IPS DF 6.9 (cell line): ENCODE measurements around the gene SPPL2B.
"Not testable (repeated sequence)": the region's sequence is repeated elsewhere in the genome, so short reads cannot be mapped to it uniquely, and the experiment has no call there.

Source experiments
- DNase-seq: peaks from one replicate; pipeline ENCODE4 v3.0.0-alpha.2; 2013; ENCODE audit warnings: low read depth, low spot score
- H3K27ac ChIP-seq: one replicate; pipeline ENCODE4 v1.5.1; 2013; ENCODE audit warnings: low read length, control low read depth
- H3K27me3 ChIP-seq: 2 replicates; pipeline ENCODE4 v1.6.1; 2013; ENCODE audit warnings: mild to moderate bottlenecking, low read length; ENCODE audit not compliant: control insufficient read depth, insufficient read depth
- H3K36me3 ChIP-seq: 2 replicates; pipeline ENCODE4 v1.6.1; 2013; ENCODE audit warnings: low read length; ENCODE audit not compliant: control insufficient read depth, insufficient read depth
- H3K4me1 ChIP-seq: 2 replicates; pipeline ENCODE4 v1.6.1; 2013; ENCODE audit warnings: low read length; ENCODE audit not compliant: control insufficient read depth, insufficient read depth
- H3K4me3 ChIP-seq: 2 replicates; pipeline ENCODE4 v1.5.1; 2013; ENCODE audit warnings: mild to moderate bottlenecking, low read length
- H3K9me3 ChIP-seq: 2 replicates; pipeline ENCODE4 v1.6.1; 2013; ENCODE audit warnings: low read length, inconsistent platforms; ENCODE audit not compliant: control insufficient read depth, insufficient read depth
- WGBS: extraction: QIAGEN DNeasy Blood & Tissue Kit; methylation state at CpG from one replicate; pipeline ENCODE4 v1.1.7; 2013; ENCODE audit warnings: mixed read lengths, missing lambda C conversion rate; ENCODE audit not compliant: insufficient read length, insufficient coverage; 5-methylcytosine and 5-hydroxymethylcytosine counted together

SPPL2B gene

GRCh38 chr19:2345076-2345475 lies 16.6 kb downstream of the SPPL2B start:
- Histone ChIP-seq H3K27me3 (no peaks in the 10 kb centered on the region), H3K4me1 (no peaks in the 10 kb centered on the region), H3K4me3 (no peak overlapping the region), H3K36me3 (peaks cover 13% of the 10 kb centered on the region), H3K9me3 (no peaks in the 10 kb centered on the region), H3K27ac (no peak overlapping the region)
- 100% methylated on average over 1 of the region's 17 CpGs for WGBS
- no peak for DNase-seq

DNA sequence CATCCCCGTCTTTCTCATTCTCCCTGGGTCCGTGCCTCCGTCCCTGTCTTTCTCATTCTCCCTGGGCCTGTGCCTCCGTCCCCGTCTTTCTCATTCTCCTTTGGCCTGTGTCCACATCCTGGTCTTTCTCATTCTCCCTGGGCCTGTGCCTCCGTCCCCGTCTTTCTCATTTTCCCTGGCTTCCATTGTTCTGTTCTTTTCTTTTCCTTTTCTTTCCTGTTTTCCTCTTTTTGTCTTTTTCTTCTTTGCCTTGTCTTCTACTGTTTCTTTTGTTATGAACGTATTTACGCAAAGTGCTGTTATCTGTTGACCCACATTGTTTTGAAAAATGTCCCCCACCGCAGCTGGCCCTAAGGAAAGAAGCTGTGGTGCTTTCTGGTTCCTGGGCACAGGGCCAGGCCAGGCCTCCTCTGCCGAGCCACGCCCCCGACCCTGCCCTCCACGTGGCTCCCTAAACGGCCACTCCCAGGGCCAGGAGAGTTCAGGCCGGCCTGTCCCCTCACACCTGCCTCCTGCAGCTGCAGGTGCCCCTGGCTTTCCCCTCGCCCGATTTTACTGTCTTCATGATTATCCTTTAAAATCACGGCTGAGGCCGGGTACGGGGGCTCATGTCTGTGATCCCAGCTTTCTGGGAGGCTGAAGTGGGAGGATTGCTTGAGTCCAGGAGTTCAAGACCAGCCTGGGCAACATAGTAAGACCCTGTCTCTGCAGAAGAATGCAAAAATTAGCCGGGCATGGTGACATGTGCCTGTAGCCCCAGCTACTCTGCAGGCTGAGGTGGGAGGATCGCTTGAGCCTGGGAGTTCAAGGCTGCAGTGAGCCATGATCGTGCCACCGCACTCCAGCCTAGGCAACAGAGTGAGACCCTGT lies 17.5 kb downstream of the SPPL2B start:
- Histone ChIP-seq H3K36me3 (peaks cover 12% of the 10 kb centered on the region), H3K4me1 (no peaks in the 10 kb centered on the region), H3K9me3 (no peaks in the 10 kb centered on the region), H3K27me3 (no peaks in the 10 kb centered on the region), H3K4me3 (no peak overlapping the region), H3K27ac (no peak overlapping the region)
- WGBS: no CpG with 5 or more reads among the region's 25 CpGs
- DNase-seq: no peak

- WGBS: 96% methylated on average over 19 of the region's 24 CpGs
- H3K9me3 ChIP-seq, H3K27me3 ChIP-seq, H3K27ac ChIP-seq, DNase-seq, H3K4me3 ChIP-seq, H3K4me1 ChIP-seq, H3K36me3 ChIP-seq: not testable (repeated sequence)
Observed at GRCh38 chr19:2349818-2350217, 21.3 kb downstream of the SPPL2B start.

DNA sequence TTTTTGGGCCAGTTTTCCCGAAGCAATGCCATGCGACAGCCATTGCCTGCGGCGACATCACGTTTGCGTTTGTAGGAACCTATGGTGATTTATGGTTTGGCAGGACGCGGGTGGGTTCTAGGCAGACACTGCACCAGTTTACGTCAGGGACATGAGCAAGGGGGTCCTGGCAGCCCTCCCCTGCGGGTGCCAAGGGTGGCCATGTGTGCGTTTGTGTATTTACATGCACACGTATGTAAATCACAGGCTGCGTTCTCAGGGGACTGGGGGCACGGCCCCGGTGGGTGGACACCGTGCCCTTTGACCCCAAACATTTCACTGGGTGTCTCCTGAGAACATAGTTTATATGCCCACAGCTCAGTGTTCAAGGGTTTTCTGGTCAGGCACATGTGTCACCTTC lies 22.2 kb downstream of the SPPL2B start:
- DNase-seq: no peak
- WGBS: no CpG with 5 or more reads among the region's 16 CpGs
- no peaks in the 10 kb centered on the region for H3K4me1 ChIP-seq
- H3K27me3 ChIP-seq: no peaks in the 10 kb centered on the region
- H3K9me3 ChIP-seq: no peaks in the 10 kb centered on the region
- no peak overlapping the region for H3K4me3 ChIP-seq
- H3K27ac ChIP-seq: no peak overlapping the region
- peaks cover 6% of the 10 kb centered on the region; the same call in 1 of the 2 replicates for H3K36me3 ChIP-seq

- no peaks in the 10 kb centered on the region for H3K4me1 ChIP-seq
- H3K36me3 ChIP-seq: peaks cover 6% of the 10 kb centered on the region; the same call in 1 of the 2 replicates
- no peak overlapping the region for H3K4me3 ChIP-seq
- H3K27ac ChIP-seq: no peak overlapping the region
- H3K9me3 ChIP-seq: no peaks in the 10 kb centered on the region
- DNase-seq: no peak
- H3K27me3 ChIP-seq: no peaks in the 10 kb centered on the region
- WGBS: no CpG with 5 or more reads among the region's 28 CpGs
Observed at GRCh38 chr19:2351591-2351990, 23.1 kb downstream of the SPPL2B start.

- Histone ChIP-seq H3K36me3 (peaks cover 6% of the 10 kb centered on the region; the same call in 1 of the 2 replicates), H3K9me3 (no peaks in the 10 kb centered on the region), H3K4me3 (no peak overlapping the region; the same call in 1 of the 2 replicates), H3K27me3 (no peaks in the 10 kb centered on the region), H3K27ac (no peak overlapping the region), H3K4me1 (no peaks in the 10 kb centered on the region)
- no peak for DNase-seq
- WGBS: no CpG with 5 or more reads among the region's 24 CpGs
Observed at GRCh38 chr19:2352121-2352520, 23.6 kb downstream of the SPPL2B start.

GRCh38 chr19:2353159-2353886 lies 24.8 kb downstream of the SPPL2B start:
- peaks cover 6% of the 10 kb centered on the region; the same call in 1 of the 2 replicates for H3K36me3 ChIP-seq
- H3K27ac ChIP-seq: no peak overlapping the region
- no peak for DNase-seq
- H3K9me3 ChIP-seq: no peaks in the 10 kb centered on the region
- no peak overlapping the region for H3K4me3 ChIP-seq
- no peaks in the 10 kb centered on the region for H3K4me1 ChIP-seq
- no peaks in the 10 kb centered on the region for H3K27me3 ChIP-seq
- WGBS: no CpG with 5 or more reads among the region's 45 CpGs

GRCh38 chr19:2353887-2354592 lies 25.6 kb downstream of the SPPL2B start:
- no peak for DNase-seq
- H3K36me3 ChIP-seq: peaks cover 4% of the 10 kb centered on the region; the same call in 1 of the 2 replicates
- no peaks in the 10 kb centered on the region; the same call in 1 of the 2 replicates for H3K4me1 ChIP-seq
- H3K9me3 ChIP-seq: no peaks in the 10 kb centered on the region
- no peak overlapping the region for H3K27ac ChIP-seq
- no CpG with 5 or more reads among the region's 34 CpGs for WGBS
- H3K4me3 ChIP-seq: no peak overlapping the region
- H3K27me3 ChIP-seq: no peaks in the 10 kb centered on the region

- Histone ChIP-seq H3K4me1 (no peaks in the 10 kb centered on the region; the same call in 1 of the 2 replicates), H3K36me3 (peaks cover 4% of the 10 kb centered on the region; the same call in 1 of the 2 replicates), H3K27me3 (no peaks in the 10 kb centered on the region), H3K4me3 (no peak overlapping the region), H3K9me3 (no peaks in the 10 kb centered on the region), H3K27ac (no peak overlapping the region)
- no CpG with 5 or more reads among the region's 17 CpGs for WGBS
- DNase-seq: no peak
Observed at GRCh38 chr19:2354670-2355069, 26.2 kb downstream of the SPPL2B start.
